Epithelial cell of esophagus (primary cell): ENCODE results near the gene TTC7B.
A peak's percentile ranks its signal among the peaks of the same experiment; 100 is the strongest.

Experiments
- DNase-seq: peaks from one replicate; pipeline ENCODE4 v3.0.0; 2010; ENCODE audit warnings: low read depth
- H3K4me3 ChIP-seq: 2 replicates; pipeline ENCODE4 v1.5.1; 2011; ENCODE audit warnings: mild to moderate bottlenecking, low read length, control low read depth
- TF ChIP-seq, protein P1 (sequence below): IDR thresholded peaks from 2 replicates; pipeline ENCODE4 v1.5.1; 2011; ENCODE audit warnings: low read depth, mild to moderate bottlenecking, low read length, control low read depth, inconsistent platforms; ENCODE audit not compliant: insufficient read depth; ENCODE audit errors: missing control alignments

Gene TTC7B

DNA sequence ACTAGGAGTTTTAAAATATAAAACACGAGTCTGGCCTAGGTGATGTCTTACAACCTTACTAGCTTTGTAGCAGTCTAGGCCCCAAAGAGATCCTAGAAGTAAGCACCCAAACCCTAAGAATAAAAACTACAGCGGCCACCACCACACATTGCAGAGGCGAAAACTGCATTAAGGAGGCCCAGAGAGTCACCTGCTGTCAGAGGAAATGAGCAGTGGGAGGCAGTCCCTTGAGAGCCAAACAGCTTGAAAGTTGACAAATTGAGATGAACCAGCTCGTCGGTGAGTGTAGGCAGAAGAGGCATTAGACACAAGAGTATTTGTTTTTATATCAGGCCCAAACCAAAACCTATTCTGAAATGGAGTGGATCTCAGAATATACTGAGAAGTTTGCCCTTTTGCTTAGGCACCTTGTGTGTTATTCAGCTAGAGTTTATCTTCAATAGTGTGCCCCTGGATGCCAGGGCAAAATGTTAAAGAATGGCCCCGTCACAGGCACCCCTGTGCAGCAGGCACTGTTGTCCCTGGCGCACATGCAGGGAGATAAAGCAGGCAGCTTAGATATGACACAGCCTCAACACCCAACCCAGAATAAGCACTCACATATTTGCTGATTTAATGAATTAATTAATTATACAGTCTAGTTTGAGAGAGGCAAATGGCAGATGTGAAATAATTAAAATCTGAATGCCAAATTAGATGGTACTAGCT lies 56.7 kb downstream of the TTC7B start:
- no peak overlapping the region for H3K4me3 ChIP-seq
- TF ChIP-seq, protein P1, sequence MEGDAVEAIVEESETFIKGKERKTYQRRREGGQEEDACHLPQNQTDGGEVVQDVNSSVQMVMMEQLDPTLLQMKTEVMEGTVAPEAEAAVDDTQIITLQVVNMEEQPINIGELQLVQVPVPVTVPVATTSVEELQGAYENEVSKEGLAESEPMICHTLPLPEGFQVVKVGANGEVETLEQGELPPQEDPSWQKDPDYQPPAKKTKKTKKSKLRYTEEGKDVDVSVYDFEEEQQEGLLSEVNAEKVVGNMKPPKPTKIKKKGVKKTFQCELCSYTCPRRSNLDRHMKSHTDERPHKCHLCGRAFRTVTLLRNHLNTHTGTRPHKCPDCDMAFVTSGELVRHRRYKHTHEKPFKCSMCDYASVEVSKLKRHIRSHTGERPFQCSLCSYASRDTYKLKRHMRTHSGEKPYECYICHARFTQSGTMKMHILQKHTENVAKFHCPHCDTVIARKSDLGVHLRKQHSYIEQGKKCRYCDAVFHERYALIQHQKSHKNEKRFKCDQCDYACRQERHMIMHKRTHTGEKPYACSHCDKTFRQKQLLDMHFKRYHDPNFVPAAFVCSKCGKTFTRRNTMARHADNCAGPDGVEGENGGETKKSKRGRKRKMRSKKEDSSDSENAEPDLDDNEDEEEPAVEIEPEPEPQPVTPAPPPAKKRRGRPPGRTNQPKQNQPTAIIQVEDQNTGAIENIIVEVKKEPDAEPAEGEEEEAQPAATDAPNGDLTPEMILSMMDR, result no peak
- DNase-seq, result no peak

DNA sequence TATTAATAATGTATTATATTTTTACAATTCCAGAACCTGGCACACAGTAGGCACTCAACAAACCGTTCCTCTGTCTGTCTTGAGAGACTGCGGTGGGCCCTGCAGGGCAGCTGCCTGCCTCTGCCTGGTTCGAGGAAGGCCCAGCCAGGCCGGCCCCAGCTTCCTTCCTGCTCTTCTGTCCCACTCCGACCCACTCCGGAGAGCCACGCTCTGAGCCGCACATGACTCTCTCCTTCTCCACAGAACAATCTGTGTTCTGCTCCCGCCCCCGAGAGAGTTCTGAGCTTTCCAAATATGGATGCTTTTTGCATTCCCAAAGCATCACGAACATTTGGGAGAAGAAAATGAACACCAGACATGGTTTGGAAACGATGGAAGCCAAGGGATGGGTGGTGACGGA lies 57.3 kb downstream of the TTC7B start:
- H3K4me3 ChIP-seq, result peak overlapping the region; percentile 66
- no peak for DNase-seq
- TF ChIP-seq, protein P1, result no peak

DNA sequence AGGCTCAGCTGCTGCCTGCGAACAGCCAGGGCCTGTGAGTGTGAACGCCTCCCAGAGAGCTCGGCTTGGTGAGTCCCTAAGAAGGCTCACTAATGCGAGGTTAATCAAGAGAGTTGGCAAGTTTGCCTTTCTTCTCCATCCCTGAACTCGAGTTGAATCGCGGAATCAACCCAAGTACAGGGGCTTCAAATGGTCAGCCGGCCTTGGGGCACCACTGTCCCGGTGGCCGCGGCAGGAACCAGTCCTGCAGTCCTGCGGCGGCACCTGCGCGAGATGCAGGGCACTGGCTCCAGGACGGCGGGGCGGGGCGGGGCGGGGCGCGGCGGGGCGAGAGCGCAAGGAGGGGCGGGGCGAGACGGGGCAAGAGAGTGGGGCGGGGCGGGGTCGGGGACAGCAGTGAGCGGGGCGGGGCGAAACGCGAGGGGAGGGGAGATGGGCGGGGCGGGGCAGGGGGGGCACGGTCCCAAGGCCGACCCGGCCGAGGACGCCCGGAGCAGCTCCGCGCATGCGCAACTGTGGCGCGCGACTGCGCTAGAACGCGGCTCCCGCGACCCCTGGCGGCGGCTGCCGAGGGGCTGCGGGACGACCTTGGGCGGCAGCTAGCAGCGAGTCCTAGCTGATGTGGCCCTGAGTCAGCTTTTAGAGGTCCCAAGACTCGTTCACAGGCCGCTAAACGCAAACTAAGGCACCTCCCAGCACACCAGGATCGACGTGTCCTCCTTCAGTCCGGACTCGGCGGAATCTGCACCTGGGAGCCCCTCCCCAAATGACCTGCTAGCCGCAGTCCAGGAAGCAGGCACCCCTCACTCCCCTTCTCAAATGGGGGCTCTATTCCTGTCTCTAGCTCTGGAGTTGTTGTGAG lies 58.0 kb downstream of the TTC7B start:
- peak overlapping the region; percentile 66 for H3K4me3 ChIP-seq
- DNase-seq, result peak; percentile 91
- TF ChIP-seq, protein P1, result peak; percentile 59

DNA sequence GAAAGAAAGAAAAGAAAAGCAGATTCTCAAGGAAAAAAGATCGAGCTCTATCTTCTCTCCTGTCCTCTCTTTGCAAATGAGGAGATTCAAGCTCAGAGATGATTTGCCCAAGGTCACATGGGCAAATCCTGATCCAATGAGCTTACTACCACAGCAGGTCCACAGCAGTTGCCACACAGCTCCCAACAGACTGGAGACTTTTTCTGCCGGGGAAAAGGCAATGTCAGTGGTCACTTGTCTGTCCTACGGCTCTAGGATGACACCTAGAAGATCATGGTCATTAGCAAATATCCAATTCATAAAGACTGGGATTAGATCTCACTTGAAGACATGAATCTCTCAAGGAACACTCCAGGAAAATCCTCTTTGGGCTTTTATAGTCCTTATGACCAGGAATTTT lies 58.8 kb downstream of the TTC7B start:
- no peak for DNase-seq
- no peak overlapping the region for H3K4me3 ChIP-seq
- TF ChIP-seq, protein P1, result no peak

DNA sequence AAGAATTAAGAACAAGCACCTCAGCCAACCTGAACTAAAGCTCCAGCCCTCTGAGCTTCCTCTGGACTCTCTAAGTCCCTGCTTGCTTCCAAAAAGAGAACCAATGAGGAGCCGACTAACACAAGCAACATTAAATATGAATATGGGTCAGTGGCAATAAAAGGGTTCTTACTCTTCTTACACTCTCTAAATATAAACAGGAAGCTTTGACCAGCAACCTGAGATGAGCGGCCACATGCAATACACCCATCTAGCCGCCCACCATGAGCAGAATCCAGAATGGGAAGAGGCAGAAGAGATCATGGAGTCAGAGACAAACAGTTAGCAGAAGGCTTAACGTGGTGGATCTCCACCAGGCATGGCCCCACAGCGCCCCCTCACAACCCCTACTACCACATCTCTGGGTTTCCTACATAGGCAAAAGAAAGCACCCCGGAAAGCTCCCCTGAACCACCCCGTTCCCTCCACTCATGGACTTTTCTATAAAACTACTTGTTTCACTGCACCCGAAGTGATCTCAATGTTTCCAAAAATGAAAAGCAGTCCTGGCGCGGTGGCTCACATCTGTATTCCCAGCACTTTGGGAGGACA lies 59.4 kb downstream of the TTC7B start:
- H3K4me3 ChIP-seq, result no peak overlapping the region
- no peak for DNase-seq
- TF ChIP-seq, protein P1, result no peak

DNA sequence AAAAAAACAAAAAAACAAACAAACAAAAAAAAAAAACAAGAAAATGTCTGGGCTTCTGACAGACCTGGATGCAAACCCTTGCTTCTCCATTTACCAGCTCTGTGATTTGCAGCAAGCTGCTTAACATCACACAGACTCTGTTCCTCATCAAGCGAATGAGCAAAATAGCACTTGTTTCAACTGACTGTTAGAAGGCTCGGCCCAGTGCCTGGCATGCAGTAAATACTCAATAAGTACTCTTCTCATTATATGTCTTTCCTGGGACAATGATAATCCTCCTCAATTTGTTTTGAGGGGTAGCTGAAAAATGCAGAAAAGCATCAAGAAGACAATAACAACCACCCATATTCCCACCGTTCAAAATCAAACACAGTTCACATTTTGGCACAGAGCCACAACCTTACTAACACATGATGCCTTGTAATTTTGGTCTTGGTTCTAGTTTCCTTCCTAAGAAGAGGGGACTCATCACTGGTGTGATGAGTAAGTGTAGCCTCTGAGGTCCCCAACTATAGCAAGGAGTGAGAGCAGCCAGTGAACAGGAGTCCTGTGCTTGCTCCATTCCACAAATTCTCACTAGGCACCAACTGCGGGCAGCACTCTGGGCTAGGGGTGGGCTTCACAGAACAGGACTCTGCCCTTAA lies 60.4 kb downstream of the TTC7B start:
- TF ChIP-seq, protein P1, result no peak

More for the DNA sequence above, 60.4 kb downstream of the TTC7B start:
- no peak overlapping the region for H3K4me3 ChIP-seq
- DNase-seq, result no peak
